ENCODE results near the gene RAB44. TPM values are rescaled to one million over a fixed set of nuclear protein-coding genes. Genes with fewer than 3 reads are reported as not detected.
"Not testable (repeated sequence)": the region's sequence is repeated elsewhere in the genome, so short reads cannot be mapped to it uniquely, and the experiment has no call there.

The RAB44 gene
- total and polyA plus RNA-seq, 12 donors: 0.03 to 0.16 TPM; not detected in 10

GRCh38 chr6:36721369-36722140 is 23.9 kb downstream of the RAB44 start:
- WGBS, 4 donors: 84 to 100% (median 92%) methylated on average over 2 to 15 of the region's 15 CpGs
- no peaks in the 10 kb centered on the region for H3K9me3 ChIP-seq (replicated peaks in 1 of 3)
- H3K4me1 ChIP-seq (replicated peaks in 1 of 2): no peaks in the 10 kb centered on the region
- no peak overlapping the region for H3K27ac ChIP-seq
- no peaks in the 10 kb centered on the region for H3K27me3 ChIP-seq
- intact Hi-C loops (cut with DNase I): loop anchor here (5.0 to 10.0 kb wide), 3 partner anchors 99 to 307 kb away; no protein-coding TSS in a partner anchor
- no peak overlapping the region for H3K4me3 ChIP-seq
- no peaks in the 10 kb centered on the region for H3K36me3 ChIP-seq (replicated peaks in 1 of 2)
- DNase-seq: no peak
- no peak for TF ChIP-seq POLR2A (IDR thresholded peaks at IDR 0.05)
- TF ChIP-seq, protein P1, sequence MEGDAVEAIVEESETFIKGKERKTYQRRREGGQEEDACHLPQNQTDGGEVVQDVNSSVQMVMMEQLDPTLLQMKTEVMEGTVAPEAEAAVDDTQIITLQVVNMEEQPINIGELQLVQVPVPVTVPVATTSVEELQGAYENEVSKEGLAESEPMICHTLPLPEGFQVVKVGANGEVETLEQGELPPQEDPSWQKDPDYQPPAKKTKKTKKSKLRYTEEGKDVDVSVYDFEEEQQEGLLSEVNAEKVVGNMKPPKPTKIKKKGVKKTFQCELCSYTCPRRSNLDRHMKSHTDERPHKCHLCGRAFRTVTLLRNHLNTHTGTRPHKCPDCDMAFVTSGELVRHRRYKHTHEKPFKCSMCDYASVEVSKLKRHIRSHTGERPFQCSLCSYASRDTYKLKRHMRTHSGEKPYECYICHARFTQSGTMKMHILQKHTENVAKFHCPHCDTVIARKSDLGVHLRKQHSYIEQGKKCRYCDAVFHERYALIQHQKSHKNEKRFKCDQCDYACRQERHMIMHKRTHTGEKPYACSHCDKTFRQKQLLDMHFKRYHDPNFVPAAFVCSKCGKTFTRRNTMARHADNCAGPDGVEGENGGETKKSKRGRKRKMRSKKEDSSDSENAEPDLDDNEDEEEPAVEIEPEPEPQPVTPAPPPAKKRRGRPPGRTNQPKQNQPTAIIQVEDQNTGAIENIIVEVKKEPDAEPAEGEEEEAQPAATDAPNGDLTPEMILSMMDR (IDR thresholded peaks at IDR 0.05): no peak

DNA sequence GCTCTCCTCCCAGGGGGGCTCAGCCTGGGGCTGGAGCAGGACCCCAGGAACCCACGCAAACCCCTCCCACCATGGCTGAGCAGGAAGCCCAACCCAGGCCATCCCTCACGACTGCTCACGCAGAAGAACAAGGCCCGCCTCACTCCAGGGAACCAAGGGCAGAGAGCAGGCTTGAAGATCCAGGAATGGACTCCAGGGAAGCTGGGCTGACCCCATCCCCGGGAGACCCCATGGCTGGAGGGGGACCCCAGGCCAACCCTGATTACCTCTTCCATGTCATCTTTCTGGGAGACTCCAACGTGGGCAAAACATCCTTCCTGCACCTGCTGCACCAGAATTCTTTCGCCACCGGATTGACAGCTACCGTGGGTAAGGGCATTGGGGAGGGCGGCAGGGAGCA is 24.7 kb downstream of the RAB44 start:
- H3K4me3 ChIP-seq: no peak overlapping the region
- H3K27ac ChIP-seq: no peak overlapping the region
- no peaks in the 10 kb centered on the region for H3K36me3 ChIP-seq (replicated peaks in 1 of 2)
- intact Hi-C loops (cut with DNase I): loop anchor here (5.0 to 10.0 kb wide), 3 partner anchors 100 to 308 kb away; no protein-coding TSS in a partner anchor
- DNase-seq: no peak
- 92 to 100% (median 97%) methylated on average over 2 to 10 of the region's 10 CpGs for WGBS, 4 donors
- H3K27me3 ChIP-seq: no peaks in the 10 kb centered on the region
- H3K4me1 ChIP-seq (replicated peaks in 1 of 2): no peaks in the 10 kb centered on the region
- TF ChIP-seq, protein P1 (IDR thresholded peaks at IDR 0.05): no peak
- TF ChIP-seq POLR2A (IDR thresholded peaks at IDR 0.05): no peak
- H3K9me3 ChIP-seq (replicated peaks in 1 of 3): no peaks in the 10 kb centered on the region

GRCh38 chr6:36722879-36723278 is 25.3 kb downstream of the RAB44 start:
- Histone ChIP-seq H3K4me1 (replicated peaks in 1 of 2) (no peaks in the 10 kb centered on the region), H3K4me3 (no peak overlapping the region), H3K27me3 (no peaks in the 10 kb centered on the region), H3K27ac (no peak overlapping the region), H3K9me3 (replicated peaks in 1 of 3) (no peaks in the 10 kb centered on the region), H3K36me3 (replicated peaks in 1 of 2) (no peaks in the 10 kb centered on the region)
- WGBS, 4 donors: 85 to 100% (median 95%) methylated on average over 2 of the region's 2 CpGs
- no peak for TF ChIP-seq POLR2A (IDR thresholded peaks at IDR 0.05)
- TF ChIP-seq, protein P1 (IDR thresholded peaks at IDR 0.05): no peak
- intact Hi-C loops (cut with DNase I): loop anchor here (5.0 to 10.0 kb wide), 3 partner anchors 101 to 308 kb away; no protein-coding TSS in a partner anchor
- no peak for DNase-seq

- DNase-seq; H3K4me1 ChIP-seq (replicated peaks in 1 of 2); H3K9me3 ChIP-seq (replicated peaks in 1 of 3); H3K27ac ChIP-seq; H3K36me3 ChIP-seq (replicated peaks in 1 of 2); H3K27me3 ChIP-seq; H3K4me3 ChIP-seq: not testable (repeated sequence)
- intact Hi-C loops (cut with DNase I): loop anchor here (2.0 to 10.0 kb wide), 4 partner anchors 101 to 309 kb away; no protein-coding TSS in a partner anchor
- 87 to 93% (median 91%) methylated on average over 4 of the region's 4 CpGs for WGBS, 4 donors
Observed at GRCh38 chr6:36723992-36724391, 26.4 kb downstream of the RAB44 start.

All from adrenal gland (tissue), 12 donors.